K562 (cell line): Measurements from ENCODE around the gene ARSK. TPM values are rescaled to one million over a fixed set of nuclear protein-coding genes. Genes with fewer than 3 reads are reported as not detected.

Experiments
- ATAC-seq: fragments of 200-7000 bp; cut with Tn5 transposase; 3 replicates; pipeline ENCODE4 v1.9.1; 2020; ENCODE audit warnings: moderate library complexity
- BruUV-seq: library from RNA; stranded (reverse); fragments of 400-500 nt; replicated peaks from 2 replicates; lab custom pipeline; 2021; lab: Mats Ljungman, UMichigan
- CTCF ChIA-PET: fragments of 300-600 bp; formaldehyde crosslinking; extraction: SDS; loops from one replicate; lab custom pipeline; 2021; ENCODE audit warnings: low intra/inter-chr PET ratio; lab: Yijun Ruan, JAX
- POLR2A ChIA-PET: fragments of 300-600, 350-650 bp; sonication (Branson Sonifier 250); formaldehyde crosslinking; extraction: SDS; loops from one replicate; lab custom pipeline; 2021; ENCODE audit warnings: antibody characterized with exemption, inconsistent platforms; lab: Yijun Ruan, JAX
- DNase-seq, 4 experiments: peaks; one replicate each; pipeline versions ENCODE4 v3.0.0 to v3.0.0-alpha.2; 2011 to 2018; ENCODE audit warnings: low spot score in 3 of 4, mixed read lengths in 3 of 4; ENCODE audit errors: extremely low read depth in 1 of 4
- FAIRE-seq: peaks from 2 replicates; lab custom pipeline; 2011; peaks lifted over from hg19 to GRCh38; lab: Jason Lieb, UNC
- H2AFZ ChIP-seq: 2 replicates; pipeline ENCODE4 v1.6.0; 2011; ENCODE audit warnings: low read depth, low read length, control low read depth, inconsistent platforms
- H3K27ac ChIP-seq: fragments of 200-600 bp; 3 replicates; pipeline ENCODE4 v1.8.0; 2011; ENCODE audit warnings: low read depth, mild to moderate bottlenecking, control low read depth, inconsistent platforms, low read length, moderate library complexity, mixed read lengths; ENCODE audit errors: extremely low read depth
- H3K27me3 ChIP-seq, 2 experiments: fragments of 300-600 bp in 1 of 2; 2 replicates in 1 of 2; 3 replicates in 1 of 2; pipeline versions ENCODE4 v1.6.0 to v1.8.0; 2011; ENCODE audit warnings: inconsistent platforms in 2 of 2, low read length in 2 of 2, mild to moderate bottlenecking in 1 of 2, mixed read lengths in 1 of 2, moderate library complexity in 1 of 2; ENCODE audit not compliant: control insufficient read depth in 2 of 2, insufficient read depth in 2 of 2
- H3K36me3 ChIP-seq: fragments of 300-600 bp; 3 replicates; pipeline ENCODE4 v1.8.0; 2011; ENCODE audit warnings: mild to moderate bottlenecking, low read length, inconsistent platforms; ENCODE audit not compliant: control insufficient read depth, insufficient read depth
- H3K4me1 ChIP-seq, 2 experiments: fragments of 200-600 bp in 1 of 2; replicated peaks in 1 of 2; 2 replicates in 1 of 2; 3 replicates in 1 of 2; pipeline versions ENCODE4 v1.5.1 to v1.8.0; 2011; ENCODE audit warnings: inconsistent platforms in 2 of 2, low read length in 2 of 2, mild to moderate bottlenecking in 1 of 2, mixed read lengths in 1 of 2, moderate library complexity in 1 of 2; ENCODE audit not compliant: control insufficient read depth in 2 of 2, insufficient read depth in 2 of 2
- H3K4me2 ChIP-seq: 2 replicates; pipeline ENCODE4 v1.6.1; 2011; ENCODE audit warnings: low read length, control low read depth, inconsistent platforms, mixed read lengths; ENCODE audit not compliant: insufficient read depth
- H3K4me3 ChIP-seq: fragments of 200-600 bp; sonication (generic), shearing (Covaris generic); 2 replicates; pipeline ENCODE4 v1.5.1; 2016; ENCODE audit warnings: control low read depth, inconsistent platforms
- H3K79me2 ChIP-seq: fragments of 200-600 bp; 3 replicates; pipeline ENCODE4 v1.8.0; 2011; ENCODE audit warnings: low read length, inconsistent platforms; ENCODE audit not compliant: control insufficient read depth, insufficient read depth
- H3K9ac ChIP-seq, 2 experiments: 2 replicates each; pipeline versions ENCODE4 v1.6.0 to v1.6.1; 2011; ENCODE audit warnings: low read depth in 2 of 2, low read length in 2 of 2, control low read depth in 1 of 2, inconsistent platforms in 1 of 2, mild to moderate bottlenecking in 1 of 2, mixed read lengths in 1 of 2; ENCODE audit not compliant: insufficient read depth in 1 of 2
- H3K9me1 ChIP-seq: one replicate; pipeline ENCODE4 v1.6.0; 2011; ENCODE audit warnings: inconsistent platforms, mild to moderate bottlenecking, low read length, moderate library complexity; ENCODE audit not compliant: control insufficient read depth, insufficient read depth
- H3K9me3 ChIP-seq: replicated peaks from 2 replicates; pipeline ENCODE4 v1.5.1; 2011; ENCODE audit warnings: low read depth, low read length, inconsistent platforms; ENCODE audit not compliant: control insufficient read depth, insufficient read depth
- H4K20me1 ChIP-seq: replicated peaks from 2 replicates; pipeline ENCODE4 v1.6.1; 2011; ENCODE audit warnings: low read length, inconsistent platforms, mixed read lengths; ENCODE audit not compliant: control insufficient read depth, insufficient read depth
- BRF1 ChIP-seq: IDR thresholded peaks from 3 replicates; pipeline ENCODE4 v1.6.1; 2011; ENCODE audit warnings: borderline replicate concordance, mild to moderate bottlenecking; ENCODE audit not compliant: insufficient read length; ENCODE audit errors: extremely low read depth
- EGR1 ChIP-seq: fragments of 450-650 bp; conservative IDR thresholded peaks from 2 replicates; pipeline ENCODE4 v1.6.1; 2017; ENCODE audit warnings: mild to moderate bottlenecking
- EP400 ChIP-seq: fragments of 450-650 bp; IDR thresholded peaks from 2 replicates; pipeline ENCODE4 v1.6.1; 2017; ENCODE audit warnings: antibody characterized with exemption, mild to moderate bottlenecking, moderate library complexity
- JUND ChIP-seq, 2 experiments: IDR thresholded peaks; 2 replicates in 1 of 2; 3 replicates in 1 of 2; pipeline ENCODE4 v1.6.1; 2011; ENCODE audit warnings: borderline replicate concordance in 2 of 2, low read depth in 2 of 2, low read length in 2 of 2, improper control_type of control experiment in 1 of 2, missing biosample characterization in 1 of 2, missing genetic modification characterization in 1 of 2, missing genetic modification reagents in 1 of 2
- SMARCA5 ChIP-seq: fragments of 450-650 bp; IDR thresholded peaks from 2 replicates; pipeline ENCODE4 v1.6.1; 2016
- ZNF197 ChIP-seq: fragments of 200-800 bp; sonication (Bioruptor generic); IDR thresholded peaks from 2 replicates; pipeline ENCODE4 v1.6.1; 2016; ENCODE audit warnings: low read depth, missing genetic modification characterization, missing compliant biosample characterization
- WGBS: fragments of 100-300 bp; shearing (Covaris generic); methylation state at CpG from one replicate; pipeline ENCODE4 v1.1.6; 2016; ENCODE audit warnings: low coverage, mixed read lengths; ENCODE audit not compliant: insufficient coverage; ENCODE audit errors: missing lambda C conversion rate; 5-methylcytosine and 5-hydroxymethylcytosine counted together
- in situ Hi-C: fragments of 300-500 bp; cut with MboI; formaldehyde crosslinking; loops from 4 replicates; pipeline ENCODE4 v1.15.0; 2018; ENCODE audit warnings: inconsistent platforms, mixed read lengths
- intact Hi-C: fragments of 100-400 bp; cut with micrococcal nuclease; formaldehyde crosslinking; loops from 2 replicates; pipeline ENCODE4 v1.14.2; 2022
- polyA plus RNA-seq, 8 experiments: library from polyadenylated mRNA; depleted of rRNA in 4 of 8; stranded (reverse) in 5 of 8; unstranded in 3 of 8; fragments of >200 nt; fragmentation: Nextera tagmentation in 2 of 8; fragmentation: Illumina TruSeq in 1 of 8; extraction: Ambion mirVana in 2 of 8; extraction: Trizol in 1 of 8; gene quantifications; 2 replicates each; pipeline versions ENCODE4 v1.2.1 to v1.2.3, GENCODE V29; 2011 to 2014; ENCODE audit warnings: inconsistent platforms in 1 of 8, missing spikeins in 1 of 8
- total RNA-seq, 7 experiments: library from RNA; depleted of rRNA in 6 of 7; stranded (reverse); fragments of >200 nt in 6 of 7; fragmentation: Illumina TruSeq in 2 of 7; extraction: Trizol in 2 of 7; gene quantifications; 2 replicates each; pipeline versions ENCODE4 v1.2.1 to v1.2.3, GENCODE V29; 2011 to 2021; ENCODE audit warnings: low replicate concordance in 1 of 7
- TF ChIP-seq, protein P1 (sequence below): fragments of 250-450 bp; sonication (Bioruptor Pico); IDR thresholded peaks from 2 replicates; pipeline ENCODE4 v1.5.0; 2021
- TF ChIP-seq, protein P2 (sequence below): fragments of 250-450 bp; sonication (Bioruptor Pico); IDR thresholded peaks from 2 replicates; pipeline ENCODE4 v1.8.0; 2021; ENCODE audit warnings: mild to moderate bottlenecking, moderate library complexity

Gene ARSK
- total and polyA plus RNA-seq, 9 of the 15 experiments (the other 6 are each of a cell fraction or from before 2014, with no cell fraction given): 2.7 to 9.4 (median 7.1) TPM

DNA sequence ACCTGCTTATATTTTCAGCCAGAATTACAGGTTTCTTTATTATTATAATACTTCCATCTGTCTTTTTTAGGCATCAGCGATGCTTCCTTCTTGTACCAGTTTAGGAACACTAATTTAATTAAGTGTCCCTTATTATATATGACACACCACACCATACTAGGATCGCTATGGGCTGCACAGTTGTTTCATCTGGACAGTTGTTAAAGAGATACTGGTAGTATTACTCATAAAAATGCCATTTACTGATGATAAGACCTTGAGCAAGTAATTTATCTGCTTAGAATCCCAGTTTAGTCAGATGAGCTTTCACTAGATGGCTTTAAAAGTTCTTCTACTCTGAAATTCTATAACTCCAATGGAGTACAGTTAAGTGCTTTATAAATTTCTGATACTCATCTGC, 17.1 kb downstream of the ARSK start:
- no TSS peak for BruUV-seq
- FAIRE-seq (no peak), DNase-seq (no peak), ATAC-seq (no peak)
- Histone ChIP-seq H3K4me2 (no peak overlapping the region), H3K79me2 (no peaks in the 10 kb centered on the region), H3K9ac (no peak overlapping the region), H3K27me3 (no peaks in the 10 kb centered on the region), H3K4me3 (no peak overlapping the region), H2AFZ (no peak overlapping the region), H3K27ac (no peak overlapping the region), H3K4me1 (no peaks in the 10 kb centered on the region), H3K9me3 (no peaks in the 10 kb centered on the region), H4K20me1 (no peaks in the 10 kb centered on the region), H3K36me3 (peaks cover 15% of the 10 kb centered on the region; the same call in 2 of the 3 replicates), H3K9me1 (no peaks in the 10 kb centered on the region)
- intact Hi-C loops: no loop called here
- 63% methylated on average over 2 of the region's 2 CpGs for WGBS
- ChIA-PET CTCF (no interaction called here), POLR2A (interaction anchor here (0.7 kb wide), 1 partner anchor 24 kb away, joined by 3 read pairs; no protein-coding TSS in a partner anchor)
- in situ Hi-C loops: no loop called here
- TF ChIP-seq EP400: no peak
- TF ChIP-seq, all 486 proteins: peak for 0

DNA sequence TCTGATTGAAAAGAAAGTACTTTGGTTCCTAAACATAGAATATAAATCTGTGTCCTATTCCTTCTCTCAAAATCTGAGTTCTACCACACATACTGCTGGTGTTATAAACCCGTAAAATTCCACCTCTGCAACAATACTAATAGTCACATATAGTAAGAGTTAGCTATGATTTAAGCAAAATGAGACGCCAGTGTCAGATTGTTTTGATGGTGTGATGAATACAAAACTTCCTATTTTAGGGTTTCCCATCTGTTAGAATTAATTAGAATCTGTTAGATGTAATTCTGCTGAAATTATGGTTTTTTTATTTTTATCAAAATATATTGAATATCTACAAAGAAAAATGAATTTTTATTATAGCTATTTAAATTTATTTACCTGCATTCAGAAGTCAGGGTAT, 26.7 kb downstream of the ARSK start:
- ATAC-seq (no peak), FAIRE-seq (no peak), DNase-seq (no peak)
- no peak overlapping the region for H2AFZ ChIP-seq
- H3K9ac ChIP-seq: no peak overlapping the region
- H3K79me2 ChIP-seq: no peaks in the 10 kb centered on the region
- no peak overlapping the region for H3K27ac ChIP-seq
- ChIA-PET POLR2A (no interaction called here), CTCF (no interaction called here)
- H3K4me2 ChIP-seq: no peak overlapping the region
- no peaks in the 10 kb centered on the region for H4K20me1 ChIP-seq
- H3K4me1 ChIP-seq: no peaks in the 10 kb centered on the region
- H3K27me3 ChIP-seq: no peaks in the 10 kb centered on the region
- no TSS peak for BruUV-seq
- H3K9me3 ChIP-seq: no peaks in the 10 kb centered on the region
- WGBS: 84% methylated on average over 2 of the region's 2 CpGs
- 0 out of 3 replicates have a peak, but pooled peaks cover 3% of the 10 kb centered on the region for H3K36me3 ChIP-seq
- H3K9me1 ChIP-seq: no peaks in the 10 kb centered on the region
- intact Hi-C loops: no loop called here
- in situ Hi-C loops: no loop called here
- no peak overlapping the region for H3K4me3 ChIP-seq
- no peak for TF ChIP-seq SMARCA5
- no peak for TF ChIP-seq ZNF197
- TF ChIP-seq, protein P1, sequence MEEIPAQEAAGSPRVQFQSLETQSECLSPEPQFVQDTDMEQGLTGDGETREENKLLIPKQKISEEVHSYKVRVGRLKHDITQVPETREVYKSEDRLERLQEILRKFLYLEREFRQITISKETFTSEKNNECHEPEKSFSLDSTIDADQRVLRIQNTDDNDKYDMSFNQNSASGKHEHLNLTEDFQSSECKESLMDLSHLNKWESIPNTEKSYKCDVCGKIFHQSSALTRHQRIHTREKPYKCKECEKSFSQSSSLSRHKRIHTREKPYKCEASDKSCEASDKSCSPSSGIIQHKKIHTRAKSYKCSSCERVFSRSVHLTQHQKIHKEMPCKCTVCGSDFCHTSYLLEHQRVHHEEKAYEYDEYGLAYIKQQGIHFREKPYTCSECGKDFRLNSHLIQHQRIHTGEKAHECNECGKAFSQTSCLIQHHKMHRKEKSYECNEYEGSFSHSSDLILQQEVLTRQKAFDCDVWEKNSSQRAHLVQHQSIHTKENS (CRISPR knock-in tag): no peak
- TF ChIP-seq, protein P2, sequence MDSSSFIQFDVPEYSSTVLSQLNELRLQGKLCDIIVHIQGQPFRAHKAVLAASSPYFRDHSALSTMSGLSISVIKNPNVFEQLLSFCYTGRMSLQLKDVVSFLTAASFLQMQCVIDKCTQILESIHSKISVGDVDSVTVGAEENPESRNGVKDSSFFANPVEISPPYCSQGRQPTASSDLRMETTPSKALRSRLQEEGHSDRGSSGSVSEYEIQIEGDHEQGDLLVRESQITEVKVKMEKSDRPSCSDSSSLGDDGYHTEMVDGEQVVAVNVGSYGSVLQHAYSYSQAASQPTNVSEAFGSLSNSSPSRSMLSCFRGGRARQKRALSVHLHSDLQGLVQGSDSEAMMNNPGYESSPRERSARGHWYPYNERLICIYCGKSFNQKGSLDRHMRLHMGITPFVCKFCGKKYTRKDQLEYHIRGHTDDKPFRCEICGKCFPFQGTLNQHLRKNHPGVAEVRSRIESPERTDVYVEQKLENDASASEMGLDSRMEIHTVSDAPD (CRISPR knock-in tag): no peak
- no peak for TF ChIP-seq BRF1
- no peak for TF ChIP-seq JUND (IDR thresholded peaks at IDR 0.05; ENCODE audit: borderline replicate concordance, low read depth, low read length)
- TF ChIP-seq JUND (tag; IDR thresholded peaks at IDR 0.05; ENCODE audit: borderline replicate concordance, low read depth, low read length): no peak
- no peak for TF ChIP-seq EGR1
